Caco-2 (cell line): Measurements from ENCODE around the gene EXOC8. TPM values are rescaled to one million over a fixed set of nuclear protein-coding genes. Genes with fewer than 3 reads are reported as not detected.
A peak's percentile ranks its signal among the peaks of the same experiment; 100 is the strongest.

Experiments
- BruUV-seq: library from RNA; stranded (reverse); fragments of 400-500 nt; replicated peaks from 2 replicates; lab custom pipeline; 2021; lab: Mats Ljungman, UMichigan
- CTCF ChIA-PET: fragments of 300-600 bp; sonication (Branson Sonifier 250); formaldehyde crosslinking; loops from one replicate; lab custom pipeline; 2022; ENCODE audit warnings: antibody characterized with exemption; lab: Charles Lee
- POLR2A ChIA-PET: fragments of 300-600 bp; sonication (Branson Sonifier 250); formaldehyde crosslinking; loops from one replicate; lab custom pipeline; 2022; ENCODE audit warnings: antibody characterized with exemption; lab: Charles Lee
- DNase-seq, 2 experiments: peaks; one replicate each; pipeline versions ENCODE4 v3.0.0 to v3.0.0-alpha.2; 2020 to 2022
- H3K27me3 ChIP-seq: replicated peaks from 2 replicates; pipeline ENCODE4 v1.6.0; 2011; ENCODE audit warnings: low read length; ENCODE audit not compliant: control insufficient read depth, insufficient read depth
- H3K36me3 ChIP-seq: 2 replicates; pipeline ENCODE4 v1.5.1; 2011; ENCODE audit warnings: low read length; ENCODE audit not compliant: control insufficient read depth, insufficient read depth
- H3K4me1 ChIP-seq: fragments of 250-450 bp; sonication (Bioruptor Pico); 2 replicates; pipeline ENCODE4 v1.5.1; 2020; ENCODE audit warnings: mild to moderate bottlenecking
- H3K4me3 ChIP-seq: 2 replicates; pipeline ENCODE4 v1.5.1; 2011; ENCODE audit warnings: low read depth, mild to moderate bottlenecking, control low read depth, low read length
- H3K9me3 ChIP-seq: fragments of 250-450 bp; sonication (Bioruptor Pico); 2 replicates; pipeline ENCODE4 v1.5.1; 2020; ENCODE audit warnings: mild to moderate bottlenecking, moderate library complexity
- H3K27ac Mint-ChIP-seq: one replicate; pipeline ENCODE4 v1.8.0; 2022; ENCODE audit warnings: mixed read lengths; ENCODE audit not compliant: unreplicated experiment
- H3K27me3 Mint-ChIP-seq: one replicate; pipeline ENCODE4 v1.8.0; 2022; ENCODE audit warnings: mixed read lengths; ENCODE audit not compliant: insufficient read depth, unreplicated experiment
- H3K36me3 Mint-ChIP-seq: one replicate; pipeline ENCODE4 v1.8.0; 2022; ENCODE audit warnings: mild to moderate bottlenecking, mixed read lengths; ENCODE audit not compliant: insufficient read depth, unreplicated experiment
- H3K4me1 Mint-ChIP-seq: one replicate; pipeline ENCODE4 v1.8.0; 2022; ENCODE audit warnings: low read depth, mixed read lengths; ENCODE audit not compliant: unreplicated experiment
- H3K4me3 Mint-ChIP-seq: one replicate; pipeline ENCODE4 v1.8.0; 2022; ENCODE audit warnings: mild to moderate bottlenecking, moderate library complexity, mixed read lengths; ENCODE audit not compliant: unreplicated experiment
- H3K9me3 Mint-ChIP-seq: one replicate; pipeline ENCODE4 v1.8.0; 2022; ENCODE audit warnings: mixed read lengths; ENCODE audit not compliant: unreplicated experiment
- intact Hi-C: fragments of 100-400 bp; cut with micrococcal nuclease; formaldehyde crosslinking; loops from one replicate; pipeline ENCODE4 v1.10.0; 2022; ENCODE audit not compliant: unreplicated experiment
- total RNA-seq: library from RNA; stranded (reverse); gene quantifications from 2 replicates; pipeline ENCODE4 v1.2.3, GENCODE V29; 2022
- TF ChIP-seq, protein P1 (sequence below), 2 experiments: fragments of 200-600 bp in 1 of 2; IDR thresholded peaks; 1 replicate in 1 of 2; 2 replicates in 1 of 2; pipeline versions ENCODE4 v1.5.1 to v1.8.0; 2011 to 2022; ENCODE audit warnings: antibody characterized with exemption in 1 of 2, control low read depth in 1 of 2, inconsistent platforms in 1 of 2, low read depth in 1 of 2, low read length in 1 of 2, mild to moderate bottlenecking in 1 of 2, moderate library complexity in 1 of 2; ENCODE audit not compliant: insufficient read depth in 1 of 2, severe bottlenecking in 1 of 2, unreplicated experiment in 1 of 2

The EXOC8 gene
- total RNA-seq, 1 experiment from 2014 or later: 18.3 TPM

DNA sequence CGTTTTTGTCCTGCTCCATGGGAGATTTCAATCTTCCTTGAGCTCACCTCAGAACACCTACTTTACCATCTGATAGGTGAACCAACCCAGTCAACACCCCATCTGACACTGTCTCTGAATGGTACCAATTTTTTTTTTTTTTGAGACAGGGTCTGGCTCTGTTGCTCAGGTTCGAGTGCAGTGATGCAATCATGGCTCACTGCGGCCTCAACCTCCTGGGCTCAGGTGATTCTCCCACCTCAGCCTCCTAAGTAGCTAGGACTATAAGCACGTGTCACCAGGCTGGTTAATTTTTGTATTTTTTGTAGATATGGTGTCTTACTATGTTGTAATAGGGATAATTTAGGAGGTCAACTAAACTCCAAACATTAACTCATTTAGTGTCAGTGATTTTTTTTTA lies 36.7 kb upstream of the EXOC8 start:
- DNase-seq: no peak
- no peak overlapping the region for H3K27ac Mint-ChIP-seq
- H3K9me3 Mint-ChIP-seq: no peaks in the 10 kb centered on the region
- CTCF ChIA-PET: no interaction called here
- Histone ChIP-seq H3K4me1 (no peaks in the 10 kb centered on the region), H3K4me3 (no peak overlapping the region), H3K36me3 (no peaks in the 10 kb centered on the region), H3K27me3 (no peaks in the 10 kb centered on the region), H3K9me3 (no peaks in the 10 kb centered on the region)
- TF ChIP-seq, protein P1, sequence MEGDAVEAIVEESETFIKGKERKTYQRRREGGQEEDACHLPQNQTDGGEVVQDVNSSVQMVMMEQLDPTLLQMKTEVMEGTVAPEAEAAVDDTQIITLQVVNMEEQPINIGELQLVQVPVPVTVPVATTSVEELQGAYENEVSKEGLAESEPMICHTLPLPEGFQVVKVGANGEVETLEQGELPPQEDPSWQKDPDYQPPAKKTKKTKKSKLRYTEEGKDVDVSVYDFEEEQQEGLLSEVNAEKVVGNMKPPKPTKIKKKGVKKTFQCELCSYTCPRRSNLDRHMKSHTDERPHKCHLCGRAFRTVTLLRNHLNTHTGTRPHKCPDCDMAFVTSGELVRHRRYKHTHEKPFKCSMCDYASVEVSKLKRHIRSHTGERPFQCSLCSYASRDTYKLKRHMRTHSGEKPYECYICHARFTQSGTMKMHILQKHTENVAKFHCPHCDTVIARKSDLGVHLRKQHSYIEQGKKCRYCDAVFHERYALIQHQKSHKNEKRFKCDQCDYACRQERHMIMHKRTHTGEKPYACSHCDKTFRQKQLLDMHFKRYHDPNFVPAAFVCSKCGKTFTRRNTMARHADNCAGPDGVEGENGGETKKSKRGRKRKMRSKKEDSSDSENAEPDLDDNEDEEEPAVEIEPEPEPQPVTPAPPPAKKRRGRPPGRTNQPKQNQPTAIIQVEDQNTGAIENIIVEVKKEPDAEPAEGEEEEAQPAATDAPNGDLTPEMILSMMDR (IDR thresholded peaks at IDR 0.05; ENCODE audit: insufficient read depth in 1 of 2, low read depth in 1 of 2, low read length in 1 of 2, severe bottlenecking in 1 of 2, unreplicated experiment in 1 of 2): no peak
- H3K4me3 Mint-ChIP-seq: no peak overlapping the region
- no peaks in the 10 kb centered on the region for H3K4me1 Mint-ChIP-seq
- intact Hi-C loops: no loop called here
- H3K27me3 Mint-ChIP-seq: no peaks in the 10 kb centered on the region
- POLR2A ChIA-PET: no interaction called here
- H3K36me3 Mint-ChIP-seq: peaks cover 12% of the 10 kb centered on the region
- BruUV-seq: no TSS peak

DNA sequence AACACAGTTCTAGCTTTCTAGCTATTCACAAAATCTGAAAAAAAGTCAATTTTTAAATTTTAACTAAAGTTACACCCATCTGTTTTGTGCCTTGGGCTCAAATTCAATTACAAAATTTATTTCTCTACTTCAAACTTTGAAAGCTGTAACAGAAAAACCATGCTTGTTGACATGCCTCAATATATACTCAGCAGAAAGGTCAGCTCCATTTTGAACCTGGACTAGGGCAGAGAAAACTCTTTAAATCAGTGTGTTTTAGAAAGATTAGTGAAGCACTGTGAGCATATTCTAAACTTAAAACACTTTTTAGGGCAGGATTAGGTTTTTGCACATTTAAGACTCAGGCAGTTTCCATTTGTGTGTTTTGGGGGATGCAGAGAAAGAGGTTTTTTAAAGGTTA lies 34.8 kb upstream of the EXOC8 start:
- DNase-seq: no peak
- no TSS peak for BruUV-seq
- Histone ChIP-seq H3K9me3 (no peaks in the 10 kb centered on the region), H3K27me3 (no peaks in the 10 kb centered on the region), H3K4me1 (no peaks in the 10 kb centered on the region), H3K4me3 (no peak overlapping the region), H3K36me3 (no peaks in the 10 kb centered on the region)
- Mint-ChIP-seq H3K9me3 (no peaks in the 10 kb centered on the region), H3K27ac (no peak overlapping the region), H3K4me1 (no peaks in the 10 kb centered on the region), H3K4me3 (no peak overlapping the region), H3K27me3 (no peaks in the 10 kb centered on the region), H3K36me3 (peaks cover 12% of the 10 kb centered on the region)
- ChIA-PET CTCF (no interaction called here), POLR2A (interaction anchor here (0.5 kb wide), 1 partner anchor 12 kb away, joined by 3 read pairs; no protein-coding TSS in a partner anchor)
- TF ChIP-seq, protein P1 (IDR thresholded peaks at IDR 0.05; ENCODE audit: insufficient read depth in 1 of 2, low read depth in 1 of 2, low read length in 1 of 2, severe bottlenecking in 1 of 2, unreplicated experiment in 1 of 2): no peak
- intact Hi-C loops: no loop called here

DNA sequence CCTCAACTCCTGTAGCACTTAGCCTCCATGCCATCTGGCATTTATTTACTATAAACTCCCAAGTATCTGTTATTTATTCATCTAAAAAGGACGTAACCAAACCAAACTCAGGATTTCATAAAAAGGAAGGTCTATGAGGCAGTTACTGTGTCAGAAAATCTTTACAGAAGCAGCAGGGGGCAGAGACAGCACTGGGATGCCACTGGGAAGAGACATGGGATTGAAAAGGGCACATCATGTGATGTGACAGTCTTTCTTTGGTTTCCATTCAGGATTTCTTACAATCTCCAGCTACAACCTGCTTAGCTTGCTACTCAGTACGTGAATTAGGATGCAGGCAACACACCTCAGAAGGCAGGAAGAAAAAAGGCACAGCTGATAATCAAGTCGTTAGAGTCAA lies 31.6 kb upstream of the EXOC8 start:
- peaks cover 22% of the 10 kb centered on the region for H3K36me3 Mint-ChIP-seq
- intact Hi-C loops: loop anchor here (1.0 kb wide), 1 partner anchor 53 kb away; the partner anchor contains the start of gene EGLN1

More for the DNA sequence above, 31.6 kb upstream of the EXOC8 start:
- H3K27me3 Mint-ChIP-seq: no peaks in the 10 kb centered on the region
- BruUV-seq: no TSS peak
- no peaks in the 10 kb centered on the region for H3K9me3 ChIP-seq
- no peaks in the 10 kb centered on the region for H3K4me1 ChIP-seq
- POLR2A ChIA-PET: no interaction called here
- H3K27me3 ChIP-seq: no peaks in the 10 kb centered on the region
- DNase-seq: peak in 1 of 2 experiments; percentile 23
- no peak overlapping the region for H3K27ac Mint-ChIP-seq
- no peaks in the 10 kb centered on the region for H3K4me1 Mint-ChIP-seq
- no peaks in the 10 kb centered on the region for H3K36me3 ChIP-seq
- CTCF ChIA-PET: interaction anchor here (0.6 kb wide), 1 partner anchor 216 kb away, joined by 3 read pairs; no protein-coding TSS in a partner anchor
- TF ChIP-seq, protein P1 (IDR thresholded peaks at IDR 0.05; ENCODE audit: insufficient read depth in 1 of 2, low read depth in 1 of 2, low read length in 1 of 2, severe bottlenecking in 1 of 2, unreplicated experiment in 1 of 2): peak; percentile 17 to 26
- H3K4me3 ChIP-seq: no peak overlapping the region
- no peaks in the 10 kb centered on the region for H3K9me3 Mint-ChIP-seq
- H3K4me3 Mint-ChIP-seq: no peak overlapping the region
